ENCODE measurements around the gene MRPL37.

MRPL37 gene

DNA sequence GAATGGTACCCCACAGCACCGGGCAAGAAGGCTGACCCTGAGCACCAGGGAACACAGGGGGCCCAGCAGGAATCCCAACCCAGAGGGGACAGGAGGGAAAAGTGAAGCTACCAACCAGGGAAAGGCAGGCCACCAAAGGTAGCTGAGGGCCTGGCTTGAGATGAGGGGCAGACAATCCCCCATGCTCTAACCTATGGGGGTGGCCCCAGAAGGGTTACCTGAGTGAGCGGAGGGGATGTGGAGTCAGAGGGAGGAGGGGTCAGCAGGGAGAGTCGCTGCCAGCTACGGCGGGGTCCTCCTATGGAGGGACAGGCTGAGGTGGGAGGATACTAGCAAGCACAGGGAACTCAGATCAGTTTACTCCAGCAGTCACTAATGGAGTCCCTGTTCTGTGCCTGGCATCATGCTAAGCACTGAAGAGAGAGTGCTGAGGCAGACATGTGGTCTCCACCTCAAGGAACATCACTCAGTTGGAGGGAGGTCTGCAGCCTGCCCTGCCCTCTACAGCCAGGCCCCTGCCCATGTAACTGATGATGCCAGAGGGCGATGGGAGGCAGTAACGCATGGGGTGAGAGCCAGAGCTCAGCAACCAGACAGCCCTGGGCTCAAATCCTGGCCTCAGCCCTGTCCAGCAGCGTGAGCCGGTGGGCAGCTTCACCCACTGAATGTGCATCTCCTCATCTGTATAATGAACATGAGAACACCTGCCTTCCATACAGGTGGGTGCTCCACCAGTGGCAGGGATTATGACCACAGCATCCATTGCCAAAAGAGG, 21.5 kb upstream of the MRPL37 start:
- H3K36me3 ChIP-seq (ENCODE audit: insufficient read depth, low read length) = peaks cover 19% of the 10 kb centered on the region
- H2AFZ ChIP-seq (ENCODE audit: low read length) = no peak overlapping the region
- H3K27me3 ChIP-seq (ENCODE audit: insufficient read depth, low read length) = no peaks in the 10 kb centered on the region
- H3K9me3 ChIP-seq (ENCODE audit: low read length) = no peaks in the 10 kb centered on the region
- no peak overlapping the region for H3K4me2 ChIP-seq (ENCODE audit: low read length)
- no peak overlapping the region for H3K4me3 ChIP-seq (ENCODE audit: low read depth, low read length, poor library complexity, severe bottlenecking)
- H3F3A ChIP-seq (ENCODE audit: insufficient read depth, low read length) = no peaks in the 10 kb centered on the region
- H3K9ac ChIP-seq (ENCODE audit: low read length) = no peak overlapping the region
- H3K27ac ChIP-seq (ENCODE audit: low read depth, low read length, poor library complexity, severe bottlenecking) = no peak overlapping the region
- TF ChIP-seq EZH2 (IDR thresholded peaks at IDR 0.05; ENCODE audit: borderline replicate concordance, low read length) = no peak
- TF ChIP-seq, protein P1, sequence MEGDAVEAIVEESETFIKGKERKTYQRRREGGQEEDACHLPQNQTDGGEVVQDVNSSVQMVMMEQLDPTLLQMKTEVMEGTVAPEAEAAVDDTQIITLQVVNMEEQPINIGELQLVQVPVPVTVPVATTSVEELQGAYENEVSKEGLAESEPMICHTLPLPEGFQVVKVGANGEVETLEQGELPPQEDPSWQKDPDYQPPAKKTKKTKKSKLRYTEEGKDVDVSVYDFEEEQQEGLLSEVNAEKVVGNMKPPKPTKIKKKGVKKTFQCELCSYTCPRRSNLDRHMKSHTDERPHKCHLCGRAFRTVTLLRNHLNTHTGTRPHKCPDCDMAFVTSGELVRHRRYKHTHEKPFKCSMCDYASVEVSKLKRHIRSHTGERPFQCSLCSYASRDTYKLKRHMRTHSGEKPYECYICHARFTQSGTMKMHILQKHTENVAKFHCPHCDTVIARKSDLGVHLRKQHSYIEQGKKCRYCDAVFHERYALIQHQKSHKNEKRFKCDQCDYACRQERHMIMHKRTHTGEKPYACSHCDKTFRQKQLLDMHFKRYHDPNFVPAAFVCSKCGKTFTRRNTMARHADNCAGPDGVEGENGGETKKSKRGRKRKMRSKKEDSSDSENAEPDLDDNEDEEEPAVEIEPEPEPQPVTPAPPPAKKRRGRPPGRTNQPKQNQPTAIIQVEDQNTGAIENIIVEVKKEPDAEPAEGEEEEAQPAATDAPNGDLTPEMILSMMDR (IDR thresholded peaks at IDR 0.05; ENCODE audit: low read length) = no peak
- H4K20me1 ChIP-seq (ENCODE audit: insufficient read depth, low read length) = no peaks in the 10 kb centered on the region
- H3K79me2 ChIP-seq (ENCODE audit: insufficient read depth, low read length) = no peaks in the 10 kb centered on the region
- H3K4me1 ChIP-seq (ENCODE audit: insufficient read depth, low read length, severe bottlenecking) = no peaks in the 10 kb centered on the region
- no peaks in the 10 kb centered on the region for H3K9me2 ChIP-seq (ENCODE audit: low read depth, low read length)

- Histone ChIP-seq H3K9ac (ENCODE audit: low read length) (no peak overlapping the region), H3K4me3 (ENCODE audit: low read depth, low read length, poor library complexity, severe bottlenecking) (no peak overlapping the region), H3K27ac (ENCODE audit: low read depth, low read length, poor library complexity, severe bottlenecking) (no peak overlapping the region), H4K20me1 (ENCODE audit: insufficient read depth, low read length) (no peaks in the 10 kb centered on the region), H3K9me2 (ENCODE audit: low read depth, low read length) (no peaks in the 10 kb centered on the region), H3K4me2 (ENCODE audit: low read length) (no peak overlapping the region), H3K36me3 (ENCODE audit: insufficient read depth, low read length) (peaks cover 33% of the 10 kb centered on the region), H3K27me3 (ENCODE audit: insufficient read depth, low read length) (no peaks in the 10 kb centered on the region), H3K79me2 (ENCODE audit: insufficient read depth, low read length) (no peaks in the 10 kb centered on the region), H3K9me3 (ENCODE audit: low read length) (no peaks in the 10 kb centered on the region), H3F3A (ENCODE audit: insufficient read depth, low read length) (no peaks in the 10 kb centered on the region), H3K4me1 (ENCODE audit: insufficient read depth, low read length, severe bottlenecking) (no peaks in the 10 kb centered on the region), H2AFZ (ENCODE audit: low read length) (no peak overlapping the region)
- TF ChIP-seq, protein P1 (IDR thresholded peaks at IDR 0.05; ENCODE audit: low read length) = no peak
- TF ChIP-seq EZH2 (IDR thresholded peaks at IDR 0.05; ENCODE audit: borderline replicate concordance, low read length) = no peak
Measured at GRCh38 chr1:54180701-54181360, 19.1 kb upstream of the MRPL37 start.

DNA sequence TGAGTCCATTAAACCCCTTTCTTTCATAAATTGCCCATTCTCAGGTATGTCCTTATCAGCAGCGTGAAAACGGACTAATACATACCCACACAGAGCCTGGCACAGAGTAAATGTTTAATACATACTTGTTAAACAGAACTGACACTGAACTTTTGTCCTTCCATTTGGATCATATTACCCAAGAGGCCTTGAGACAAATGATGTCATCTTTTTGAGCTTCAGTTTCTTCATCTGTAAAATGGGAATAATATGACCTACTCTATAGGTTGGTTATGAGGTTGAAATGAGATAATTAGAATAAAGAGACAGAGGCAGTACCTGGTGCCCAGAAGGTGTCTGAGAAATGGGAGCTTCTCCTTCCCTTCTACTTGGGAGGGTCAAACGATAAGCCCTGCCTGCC, 13.9 kb upstream of the MRPL37 start:
- Histone ChIP-seq H3F3A (ENCODE audit: insufficient read depth, low read length) (no peaks in the 10 kb centered on the region), H3K36me3 (ENCODE audit: insufficient read depth, low read length) (peaks cover 59% of the 10 kb centered on the region), H3K9me2 (ENCODE audit: low read depth, low read length) (no peaks in the 10 kb centered on the region), H3K4me3 (ENCODE audit: low read depth, low read length, poor library complexity, severe bottlenecking) (no peak overlapping the region), H3K79me2 (ENCODE audit: insufficient read depth, low read length) (no peaks in the 10 kb centered on the region), H3K27me3 (ENCODE audit: insufficient read depth, low read length) (no peaks in the 10 kb centered on the region), H2AFZ (ENCODE audit: low read length) (no peak overlapping the region), H3K27ac (ENCODE audit: low read depth, low read length, poor library complexity, severe bottlenecking) (no peak overlapping the region), H3K9me3 (ENCODE audit: low read length) (no peaks in the 10 kb centered on the region), H3K4me2 (ENCODE audit: low read length) (no peak overlapping the region), H4K20me1 (ENCODE audit: insufficient read depth, low read length) (no peaks in the 10 kb centered on the region), H3K9ac (ENCODE audit: low read length) (no peak overlapping the region), H3K4me1 (ENCODE audit: insufficient read depth, low read length, severe bottlenecking) (no peaks in the 10 kb centered on the region)
- no peak for TF ChIP-seq EZH2 (IDR thresholded peaks at IDR 0.05; ENCODE audit: borderline replicate concordance, low read length)
- TF ChIP-seq, protein P1 (IDR thresholded peaks at IDR 0.05; ENCODE audit: low read length) = no peak
